Measurements from ENCODE around the gene PSMB8. TPM values are rescaled to one million over a fixed set of nuclear protein-coding genes. Genes with fewer than 3 reads are reported as not detected.

Gene PSMB8
- 44.7 and 54.2 TPM in 2 replicates for total RNA-seq

GRCh38 chr6:32843979-32844838, at the start of gene PSMB8:
Gene PSMB8, minus strand, starts transcription at chr6:32844047. Its CDS starts 51 bp downstream, at chr6:32843996.

DNA sequence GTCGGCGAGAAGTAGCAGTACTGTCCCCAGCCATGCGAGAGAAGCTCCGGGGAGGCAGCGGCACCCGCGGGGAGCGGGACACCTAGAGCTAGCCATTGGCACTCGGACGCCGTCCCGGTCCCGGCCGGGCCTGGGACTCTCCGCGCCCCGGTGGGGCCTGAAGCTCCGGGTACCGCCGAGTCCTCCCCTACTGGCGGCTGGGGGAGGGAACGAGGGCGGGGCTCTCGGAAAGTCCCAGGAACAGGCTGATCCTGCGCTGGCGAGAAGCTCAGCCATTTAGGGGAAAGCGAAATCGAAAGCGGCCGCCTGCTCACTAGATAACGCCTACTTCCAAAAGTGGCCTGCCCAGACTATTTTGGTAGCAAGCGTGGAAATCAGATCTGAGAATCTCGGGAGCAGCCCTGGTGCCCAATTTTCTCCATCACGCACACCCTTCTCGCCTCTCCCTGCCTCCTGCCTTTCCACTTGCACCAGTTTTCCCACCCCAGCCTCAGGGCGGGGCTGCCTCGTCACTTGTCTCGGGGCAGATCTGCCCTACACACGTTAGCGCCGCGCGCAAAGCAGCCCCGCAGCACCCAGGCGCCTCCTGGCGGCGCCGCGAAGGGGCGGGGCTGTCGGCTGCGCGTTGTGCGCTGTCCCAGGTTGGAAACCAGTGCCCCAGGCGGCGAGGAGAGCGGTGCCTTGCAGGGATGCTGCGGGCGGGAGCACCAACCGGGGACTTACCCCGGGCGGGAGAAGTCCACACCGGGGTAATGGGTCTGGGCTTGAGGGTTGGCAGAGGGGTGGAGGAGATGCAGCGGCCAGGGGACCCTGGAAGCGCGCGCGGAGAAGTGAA, 9.9 kb upstream of the PSMB8 start, which contains the start of the genes PSMB9 and TAP1:
Gene PSMB9 (plus strand): TSS at position 652 of the 835 bp plus-strand sequence. CDS start 38 bp downstream, at position 690.
Gene TAP1 (minus strand): TSS at position 164 of the 835 bp plus-strand sequence. CDS start 68 bp downstream, at position 96.

GRCh38 chr6:32838114-32838958, 5.5 kb downstream of the PSMB8 start, which contains the start of gene TAP2:
Gene TAP2, minus strand, starts transcription at chr6:32838739. Its CDS starts 506 bp downstream, at chr6:32838233.

GRCh38 chr6:32816746-32817204, 27.1 kb downstream of the PSMB8 start, which contains the start of gene HLA-DOB:
Gene HLA-DOB, minus strand, starts transcription at chr6:32817002. Its CDS starts 51 bp downstream, at chr6:32816951.

Other genes starting within 250 kb of the PSMB8 start
- not detected in 2 replicates for gene HLA-DQA1, start 206.6 kb downstream of the PSMB8 start, total RNA-seq
- gene HLA-DQB1, start 177.4 kb downstream of the PSMB8 start, total RNA-seq = not detected in 2 replicates
- gene HLA-DQA2, start 102.7 kb downstream of the PSMB8 start, total RNA-seq = not detected in 2 replicates
- not detected in 2 replicates for gene HLA-DQB2, start 80.5 kb downstream of the PSMB8 start, total RNA-seq
- 0.56 and 1.1 TPM in 2 replicates for gene HLA-DOB, start 27.0 kb downstream of the PSMB8 start, total RNA-seq
- gene TAP2, start 5.3 kb downstream of the PSMB8 start, total RNA-seq = 9.0 and 14.5 TPM in 2 replicates
- gene TAP1, start 9.7 kb upstream of the PSMB8 start, total RNA-seq = 19.2 and 19.4 TPM in 2 replicates
- 27.2 and 33.0 TPM in 2 replicates for gene PSMB9, start 10.1 kb upstream of the PSMB8 start, total RNA-seq
- gene HLA-DMB, start 97.0 kb upstream of the PSMB8 start, total RNA-seq = not detected in 2 replicates
- 3.9 and 4.2 TPM in 2 replicates for gene HLA-DMA, start 109.0 kb upstream of the PSMB8 start, total RNA-seq
- 112 and 121 TPM in 2 replicates for gene BRD2, start 124.5 kb upstream of the PSMB8 start, total RNA-seq
- gene HLA-DOA, start 165.5 kb upstream of the PSMB8 start, total RNA-seq = 0.12 TPM in 1 of 2 replicates, not detected in the other
- 2.8 and 7.6 TPM in 2 replicates for gene HLA-DPA1, start 229.6 kb upstream of the PSMB8 start, total RNA-seq
- gene HLA-DPB1, start 231.9 kb upstream of the PSMB8 start, total RNA-seq = 4.1 and 10.1 TPM in 2 replicates

Data from cardiac ventricle fibroblast (primary cell).